T follicular helper cell (primary cell): ENCODE data around the gene JAG1.
"Not testable (repeated sequence)": the region's sequence is repeated elsewhere in the genome, so short reads cannot be mapped to it uniquely, and the experiment has no call there.

Experiments
- DNase-seq: peaks from one replicate; pipeline ENCODE4 v3.0.0-alpha.2; 2020; ENCODE audit warnings: low read depth

Gene JAG1

GRCh38 chr20:10637031-10637559 lies 36.7 kb downstream of the JAG1 start:
- no peak for DNase-seq

GRCh38 chr20:10636326-10636818 lies 37.4 kb downstream of the JAG1 start:
- DNase-seq: no peak

GRCh38 chr20:10635476-10636208 lies 38.2 kb downstream of the JAG1 start:
- DNase-seq: no peak

- no peak for DNase-seq
Observed at GRCh38 chr20:10634683-10635411, 39.0 kb downstream of the JAG1 start.

GRCh38 chr20:10634211-10634610 lies 39.6 kb downstream of the JAG1 start:
- DNase-seq: no peak

- DNase-seq: no peak
Observed at GRCh38 chr20:10633718-10634117, 40.1 kb downstream of the JAG1 start.

- no peak for DNase-seq
Observed at GRCh38 chr20:10632721-10633509, 40.9 kb downstream of the JAG1 start.

GRCh38 chr20:10631126-10631525 lies 42.7 kb downstream of the JAG1 start:
- DNase-seq: no peak

GRCh38 chr20:10629946-10630650 lies 43.7 kb downstream of the JAG1 start:
- no peak for DNase-seq

- DNase-seq: no peak
Observed at GRCh38 chr20:10626896-10627295, 46.9 kb downstream of the JAG1 start.

- DNase-seq: no peak
Observed at GRCh38 chr20:10625641-10626040, 48.2 kb downstream of the JAG1 start.

- DNase-seq: no peak
Observed at GRCh38 chr20:10622657-10623418, 51.0 kb downstream of the JAG1 start.

- no peak for DNase-seq
Observed at GRCh38 chr20:10621149-10621548, 52.6 kb downstream of the JAG1 start.

GRCh38 chr20:10619427-10619826 lies 54.4 kb downstream of the JAG1 start:
- DNase-seq: no peak

GRCh38 chr20:10618611-10619245 lies 55.1 kb downstream of the JAG1 start:
- no peak for DNase-seq

- DNase-seq: not testable (repeated sequence)
Observed at GRCh38 chr20:10617549-10618133, 56.2 kb downstream of the JAG1 start.

- no peak for DNase-seq
Observed at GRCh38 chr20:10616212-10616611, 57.6 kb downstream of the JAG1 start.

GRCh38 chr20:10613911-10614310 lies 59.9 kb downstream of the JAG1 start:
- DNase-seq: no peak

GRCh38 chr20:10613426-10613825 lies 60.4 kb downstream of the JAG1 start:
- not testable (repeated sequence) for DNase-seq

GRCh38 chr20:10611357-10611756 lies 62.4 kb downstream of the JAG1 start:
- no peak for DNase-seq
